Left renal cortex interstitium (tissue), 4 donors: ENCODE data around the gene EVC. TPM values are rescaled to one million over a fixed set of nuclear protein-coding genes. Genes with fewer than 3 reads are reported as not detected.

Source experiments
- DNase-seq, 4 donors: peaks; one replicate each; pipeline ENCODE4 v3.0.0-alpha.2; 2013; ENCODE audit warnings: low read depth in 4 of 4, low spot score in 2 of 4, missing footprints in 1 of 4
- polyA plus RNA-seq, 4 donors: library from polyadenylated mRNA; unstranded; fragments of 120-200 nt; gene quantifications; one replicate each; pipeline ENCODE4 v1.2.1, GENCODE V29; 2013; ENCODE audit not compliant: insufficient read length in 4 of 4

The EVC gene
- polyA plus RNA-seq, 4 donors = 32.1 to 64.6 (median 44.9) TPM

DNA sequence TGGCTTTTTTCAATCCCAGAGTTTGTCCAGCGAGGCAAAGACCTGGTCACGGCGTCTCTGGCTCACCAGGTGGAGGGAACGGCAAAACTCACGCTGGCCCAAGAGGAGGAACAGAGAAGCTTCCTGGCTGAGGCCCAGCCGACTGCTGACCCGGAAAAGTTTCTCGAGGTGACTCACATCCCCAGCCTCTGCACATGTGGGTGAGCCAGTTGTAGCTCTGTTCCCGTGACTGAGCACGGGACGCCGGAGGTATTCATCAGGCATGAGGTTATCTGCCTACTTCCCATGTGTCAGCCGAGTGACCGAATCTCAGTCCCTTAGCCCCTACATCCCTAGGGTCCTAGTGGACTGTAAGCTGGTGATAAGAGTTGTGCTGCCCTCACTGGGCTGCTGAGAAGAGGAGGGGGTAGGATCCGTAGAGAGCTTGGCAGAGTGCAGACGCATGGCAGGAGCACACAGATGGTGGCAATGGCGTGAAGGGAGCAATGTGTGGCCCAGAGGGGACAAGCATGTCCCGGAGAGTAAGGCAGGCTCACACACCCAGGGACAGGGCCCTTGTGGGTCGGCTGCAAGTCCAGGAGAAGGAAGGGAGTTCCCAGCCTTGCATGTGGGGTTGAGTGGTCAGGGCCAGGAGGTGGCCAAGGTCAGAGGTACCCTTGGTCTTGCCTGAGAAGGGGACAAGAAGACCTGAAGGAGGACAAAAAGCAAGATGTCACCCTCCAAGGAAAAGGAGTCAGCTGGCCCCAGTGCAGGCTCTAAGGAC is 42.9 kb downstream of the EVC start:
- DNase-seq = no peak

DNA sequence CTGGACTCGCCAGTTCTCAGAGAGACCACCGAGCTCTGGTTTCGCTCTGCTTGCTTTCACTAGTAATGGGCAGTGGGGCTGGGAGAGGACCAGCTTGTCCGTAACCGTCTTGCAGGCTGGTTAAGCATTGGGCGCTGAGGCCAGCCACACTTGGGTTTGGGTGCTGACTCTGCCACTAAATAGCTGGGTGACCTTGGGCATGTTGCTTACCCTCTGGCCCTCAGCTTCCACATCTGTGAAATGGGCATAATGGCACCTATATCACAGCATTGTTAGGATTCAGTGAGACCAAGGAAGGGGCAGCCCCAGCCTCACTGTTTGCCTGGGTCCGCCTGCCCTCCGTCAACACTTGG is 43.5 kb downstream of the EVC start:
- no peak for DNase-seq

GRCh38 chr4:5755161-5755560 is 44.2 kb downstream of the EVC start:
- DNase-seq = no peak

DNA sequence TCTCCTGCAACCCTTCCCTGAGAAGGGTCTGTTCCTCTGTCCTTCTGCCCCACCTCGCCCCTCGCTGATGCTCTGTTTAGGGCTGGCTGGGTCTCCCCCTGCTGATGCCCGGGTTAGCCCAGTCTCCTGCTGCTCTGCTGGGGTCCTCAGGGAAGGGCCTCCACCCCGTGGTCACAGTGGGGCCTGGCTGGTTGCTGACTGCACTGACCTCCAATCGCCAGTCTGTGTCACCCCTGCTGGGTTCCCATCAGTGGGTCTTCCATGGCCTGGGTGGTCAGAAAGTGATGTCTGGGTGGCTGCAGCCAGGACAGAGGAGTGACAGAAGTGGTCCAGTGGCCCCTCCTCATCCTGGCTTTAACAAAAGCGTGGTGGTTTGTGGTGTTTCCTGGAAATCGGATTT is 44.7 kb downstream of the EVC start:
- no peak for DNase-seq

GRCh38 chr4:5756271-5756670 is 45.3 kb downstream of the EVC start:
- no peak for DNase-seq

GRCh38 chr4:5757091-5757490 is 46.1 kb downstream of the EVC start:
- no peak for DNase-seq

GRCh38 chr4:5757536-5757935 is 46.5 kb downstream of the EVC start:
- DNase-seq = no peak

DNA sequence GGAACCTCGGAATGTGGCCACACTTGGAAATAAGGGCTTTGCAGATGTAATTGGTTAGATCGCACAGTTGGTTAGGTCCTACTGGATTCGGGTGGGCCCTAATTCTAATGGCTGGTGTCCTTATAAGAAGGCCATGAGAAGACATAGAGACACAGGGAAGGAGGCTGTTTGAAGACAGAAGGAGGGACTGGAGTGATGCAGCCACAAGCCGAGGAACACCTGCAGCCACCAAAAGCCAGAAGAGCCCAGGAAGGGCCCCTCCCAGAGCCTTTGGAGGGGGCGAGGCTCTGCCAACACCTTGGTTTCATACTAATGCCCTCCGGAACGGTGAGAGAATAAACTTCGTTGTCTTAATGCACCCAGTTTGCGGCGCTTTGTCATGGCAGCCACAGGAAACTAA is 47.0 kb downstream of the EVC start:
- no peak for DNase-seq

- no peak for DNase-seq
Observed at GRCh38 chr4:5758741-5759140, 47.7 kb downstream of the EVC start.

DNA sequence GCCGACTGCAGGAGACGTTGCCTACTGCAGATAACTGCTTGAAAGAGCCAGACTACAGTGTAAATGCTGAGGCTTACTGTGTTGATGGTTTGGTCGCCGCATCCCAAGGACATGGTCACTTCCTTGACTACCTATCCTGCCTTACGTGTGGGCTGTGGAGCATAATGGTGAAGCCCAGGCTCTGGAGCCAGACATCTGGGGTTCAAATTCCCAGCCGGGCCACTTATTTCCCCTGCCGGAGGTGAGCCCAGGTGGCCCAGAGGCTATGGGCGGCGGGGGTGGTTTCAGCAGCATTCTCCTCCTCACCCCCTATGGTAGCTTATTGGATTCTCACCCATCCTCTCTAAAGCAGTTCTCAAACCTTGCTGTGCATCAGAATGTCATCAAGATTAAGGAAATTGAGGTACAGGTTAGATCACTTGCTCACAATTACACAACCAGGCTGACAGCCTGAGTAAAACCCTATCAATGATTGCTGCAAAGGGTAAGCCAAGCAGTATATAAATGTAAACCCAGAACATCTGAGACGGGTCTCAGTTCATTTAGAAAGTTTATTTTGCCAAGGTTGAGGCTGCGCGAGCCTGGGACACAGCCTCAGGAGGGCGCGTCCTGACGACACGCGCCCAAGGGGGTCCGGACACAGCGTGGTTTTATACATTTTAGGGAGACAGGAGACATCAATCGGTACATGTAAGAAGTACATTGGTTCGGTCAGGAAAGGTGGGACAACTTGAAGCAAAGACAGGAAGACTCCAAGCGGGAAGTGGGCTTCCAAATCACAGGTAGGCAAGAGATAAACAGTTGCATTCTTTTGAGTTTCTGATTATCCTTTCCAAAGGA is 48.5 kb downstream of the EVC start:
- no peak for DNase-seq

DNA sequence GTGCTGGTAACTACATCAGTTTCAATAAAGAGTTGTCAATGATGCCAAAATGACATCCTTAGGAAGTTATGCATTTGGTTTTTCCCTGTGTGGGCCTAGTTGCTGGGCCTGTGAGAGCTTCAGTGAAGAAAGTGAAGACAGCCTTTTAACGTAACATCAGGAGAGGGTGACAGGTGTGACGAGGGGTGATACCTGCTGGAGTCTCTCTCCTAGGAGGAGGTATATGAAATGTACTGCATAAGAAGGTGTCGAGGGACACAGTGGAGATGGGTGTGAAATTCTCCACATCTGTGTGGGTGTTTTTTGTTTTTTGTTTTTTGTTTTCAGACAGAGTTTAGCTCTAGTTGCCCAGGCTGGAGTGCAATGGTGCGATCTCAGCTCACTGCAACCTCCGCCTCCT is 49.2 kb downstream of the EVC start:
- no peak for DNase-seq

DNA sequence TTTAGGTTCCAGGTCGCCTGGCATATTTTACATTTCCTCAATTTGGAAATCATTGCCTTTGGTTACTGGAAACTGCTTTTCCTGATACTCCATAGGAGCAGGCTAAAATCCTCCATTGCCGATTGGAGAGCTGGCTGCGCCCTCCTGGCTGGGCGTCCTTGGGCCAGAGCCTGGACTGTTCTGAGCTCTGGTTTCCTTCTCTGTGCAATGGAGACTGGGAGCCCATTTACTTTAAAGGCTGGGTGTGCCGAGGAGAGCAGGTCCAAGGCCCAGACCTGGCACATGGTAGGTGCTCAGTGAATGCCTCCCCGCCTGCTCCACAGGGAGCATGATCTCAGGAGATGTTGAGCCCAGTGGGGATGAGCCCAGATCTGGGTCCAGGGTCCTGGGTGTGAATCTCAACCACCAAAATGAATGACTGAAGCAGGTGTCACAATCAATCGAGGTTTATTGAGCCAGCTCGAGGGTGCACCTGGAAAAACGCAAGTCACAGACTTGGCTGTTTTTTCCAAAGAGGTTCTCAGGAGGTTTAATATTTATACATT is 50.0 kb downstream of the EVC start:
- no peak for DNase-seq

GRCh38 chr4:5770051-5770450 is 59.0 kb downstream of the EVC start:
- no peak for DNase-seq

- no peak for DNase-seq
Observed at GRCh38 chr4:5772528-5773270, 61.7 kb downstream of the EVC start.

DNA sequence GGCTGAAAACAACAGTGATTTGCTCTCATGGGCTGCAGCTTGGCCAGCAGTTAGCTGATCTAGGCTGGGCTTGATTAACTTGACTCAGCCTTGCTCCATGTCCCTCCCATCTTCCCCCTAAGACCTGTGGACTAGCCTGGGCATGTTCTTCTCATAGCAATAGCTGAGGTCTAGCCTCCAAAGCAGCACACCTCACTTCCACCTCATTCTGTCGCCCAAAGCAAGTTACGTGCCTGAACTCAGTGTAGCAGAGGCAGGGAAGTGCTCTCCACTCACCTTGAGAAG is 62.2 kb downstream of the EVC start:
- no peak for DNase-seq

GRCh38 chr4:5774416-5775036 is 63.5 kb downstream of the EVC start:
- DNase-seq = no peak

- no peak for DNase-seq
Observed at GRCh38 chr4:5776510-5776909, 65.5 kb downstream of the EVC start.

- no peak for DNase-seq
Observed at GRCh38 chr4:5780831-5781480, 70.0 kb downstream of the EVC start.

- no peak for DNase-seq
Observed at GRCh38 chr4:5781691-5782090, 70.7 kb downstream of the EVC start.

GRCh38 chr4:5782829-5783476 is 72.0 kb downstream of the EVC start:
- DNase-seq = no peak
